ENCODE data around the gene ZCCHC10.

GRCh38 chr5:132971483-132972435 is 54.6 kb downstream of the ZCCHC10 start:
- TF ChIP-seq CTCF (IDR thresholded peaks at IDR 0.05; ENCODE audit: low read depth, low read length, poor library complexity, severe bottlenecking) (no peak), EZH2phosphoT487 (IDR thresholded peaks at IDR 0.05; ENCODE audit: borderline replicate concordance, low read length) (no peak)

Measured in DOHH2 (cell line).